K562 (cell line): ENCODE data around the gene TMC8. TPM values are rescaled to one million over a fixed set of nuclear protein-coding genes. Genes with fewer than 3 reads are reported as not detected.

Source experiments
- BMI1 ChIP-seq: fragments of 150-350 bp; IDR thresholded peaks from 2 replicates; pipeline ENCODE4 v1.6.1; 2014; ENCODE audit warnings: low read length
- CBFA2T2 ChIP-seq: fragments of 450-650 bp; conservative IDR thresholded peaks from 2 replicates; pipeline ENCODE4 v1.6.1; 2017; ENCODE audit warnings: mild to moderate bottlenecking
- FOSL1 ChIP-seq: fragments of 200-800 bp; sonication (Bioruptor generic); conservative IDR thresholded peaks from 2 replicates; pipeline ENCODE4 v1.6.1; 2016; ENCODE audit warnings: missing genetic modification characterization, missing compliant biosample characterization
- HDAC1 ChIP-seq, 2 experiments: fragments of 450-650 bp; IDR thresholded peaks; 2 replicates each; pipeline ENCODE4 v1.6.1; 2016 to 2017; ENCODE audit warnings: inconsistent platforms in 1 of 2, mild to moderate bottlenecking in 1 of 2, moderate library complexity in 1 of 2
- ILF3 ChIP-seq: fragments of 450-650 bp; IDR thresholded peaks from 2 replicates; pipeline ENCODE4 v1.6.1; 2018; ENCODE audit warnings: antibody characterized with exemption, mild to moderate bottlenecking, moderate library complexity, borderline replicate concordance
- KDM5B ChIP-seq: fragments of 200-600 bp; sonication (generic); IDR thresholded peaks from 2 replicates; pipeline ENCODE4 v1.6.1; 2012; ENCODE audit warnings: low read depth, mild to moderate bottlenecking, moderate library complexity, low read length, control low read depth, inconsistent platforms; ENCODE audit not compliant: insufficient replicate concordance
- KHSRP ChIP-seq: fragments of 450-650 bp; IDR thresholded peaks from 2 replicates; pipeline ENCODE4 v1.6.1; 2017
- MAZ ChIP-seq, 2 experiments: fragments of 450-650 bp in 1 of 2; sonication (generic) in 1 of 2; formaldehyde crosslinking; IDR thresholded peaks in 1 of 2; conservative IDR thresholded peaks in 1 of 2; 2 replicates each; pipeline versions ENCODE4 v1.4.0 to v1.5.0; 2020; ENCODE audit warnings: mild to moderate bottlenecking in 1 of 2, missing genetic modification reagents in 1 of 2
- MTA2 ChIP-seq: fragments of 450-650 bp; IDR thresholded peaks from 2 replicates; pipeline ENCODE4 v1.6.1; 2016; ENCODE audit warnings: low read depth
- NCOA4 ChIP-seq: fragments of 450-650 bp; IDR thresholded peaks from 2 replicates; pipeline ENCODE4 v1.6.1; 2018; ENCODE audit warnings: mild to moderate bottlenecking; ENCODE audit not compliant: partially characterized antibody
- NFYB ChIP-seq: IDR thresholded peaks from 2 replicates; pipeline ENCODE4 v1.6.1; 2011; ENCODE audit warnings: mild to moderate bottlenecking, moderate library complexity; ENCODE audit not compliant: insufficient read length; ENCODE audit errors: extremely low read depth
- RBM15 ChIP-seq: fragments of 200-400 bp; formaldehyde crosslinking; IDR thresholded peaks from 2 replicates; pipeline ENCODE4 v1.6.1; 2018; ENCODE audit warnings: mild to moderate bottlenecking, low read length, moderate library complexity; ENCODE audit not compliant: insufficient read depth
- SIRT6 ChIP-seq: IDR thresholded peaks from one replicate; pipeline ENCODE4 v1.6.1; 2012; ENCODE audit warnings: low read depth, mild to moderate bottlenecking, control low read depth, inconsistent platforms, low read length, moderate library complexity
- SMAD3 ChIP-seq: fragments of 450-650 bp; formaldehyde crosslinking; conservative IDR thresholded peaks from 2 replicates; pipeline ENCODE4 v1.4.0; 2020; ENCODE audit warnings: mild to moderate bottlenecking
- SRSF1 ChIP-seq: fragments of 200-400 bp; formaldehyde crosslinking; IDR thresholded peaks from 2 replicates; pipeline ENCODE4 v1.6.1; 2017; ENCODE audit warnings: mild to moderate bottlenecking, low read depth, low read length, moderate library complexity
- STAG1 ChIP-seq: sonication (generic); formaldehyde crosslinking; IDR thresholded peaks from 2 replicates; pipeline ENCODE4 v1.5.0; 2020; ENCODE audit warnings: missing genetic modification reagents, borderline replicate concordance
- ZNF583 ChIP-seq: fragments of 250-450 bp; sonication (Bioruptor Pico); IDR thresholded peaks from 2 replicates; pipeline ENCODE4 v1.4.0; 2020
- polyA plus RNA-seq, 8 experiments: library from polyadenylated mRNA; depleted of rRNA in 4 of 8; stranded (reverse) in 5 of 8; unstranded in 3 of 8; fragments of >200 nt; fragmentation: Nextera tagmentation in 2 of 8; fragmentation: Illumina TruSeq in 1 of 8; extraction: Ambion mirVana in 2 of 8; extraction: Trizol in 1 of 8; gene quantifications; 2 replicates each; pipeline versions ENCODE4 v1.2.1 to v1.2.3, GENCODE V29; 2011 to 2014; ENCODE audit warnings: inconsistent platforms in 1 of 8, missing spikeins in 1 of 8
- total RNA-seq, 7 experiments: library from RNA; depleted of rRNA in 6 of 7; stranded (reverse); fragments of >200 nt in 6 of 7; fragmentation: Illumina TruSeq in 2 of 7; extraction: Trizol in 2 of 7; gene quantifications; 2 replicates each; pipeline versions ENCODE4 v1.2.1 to v1.2.3, GENCODE V29; 2011 to 2021; ENCODE audit warnings: low replicate concordance in 1 of 7
- TF ChIP-seq, protein P1 (sequence below): fragments of 250-450 bp; sonication (Bioruptor Pico); IDR thresholded peaks from 2 replicates; pipeline ENCODE4 v1.8.0; 2021; ENCODE audit warnings: mild to moderate bottlenecking, moderate library complexity
- TF ChIP-seq, protein P2 (sequence below): fragments of 450-650 bp; conservative IDR thresholded peaks from 2 replicates; pipeline ENCODE4 v1.6.1; 2016; ENCODE audit warnings: missing genetic modification characterization, low read depth, mild to moderate bottlenecking, missing compliant biosample characterization, moderate library complexity
- TF ChIP-seq, protein P3 (sequence below): fragments of 450-650 bp; formaldehyde crosslinking; IDR thresholded peaks from 2 replicates; pipeline ENCODE4 v1.4.0; 2020; ENCODE audit warnings: mild to moderate bottlenecking, moderate library complexity
- TF ChIP-seq, protein P4 (sequence below): fragments of 450-650 bp; formaldehyde crosslinking; IDR thresholded peaks from 2 replicates; pipeline ENCODE4 v1.4.0; 2022; ENCODE audit warnings: mild to moderate bottlenecking, moderate library complexity
- TF ChIP-seq, protein P5 (sequence below): fragments of 450-650 bp; IDR thresholded peaks from 2 replicates; pipeline ENCODE4 v1.6.1; 2016; ENCODE audit warnings: mild to moderate bottlenecking

TMC8 gene
- total and polyA plus RNA-seq, 9 of the 15 experiments (the other 6 are each of a cell fraction or from before 2014, with no cell fraction given), result 0.13 to 10.9 (median 2.8) TPM

DNA sequence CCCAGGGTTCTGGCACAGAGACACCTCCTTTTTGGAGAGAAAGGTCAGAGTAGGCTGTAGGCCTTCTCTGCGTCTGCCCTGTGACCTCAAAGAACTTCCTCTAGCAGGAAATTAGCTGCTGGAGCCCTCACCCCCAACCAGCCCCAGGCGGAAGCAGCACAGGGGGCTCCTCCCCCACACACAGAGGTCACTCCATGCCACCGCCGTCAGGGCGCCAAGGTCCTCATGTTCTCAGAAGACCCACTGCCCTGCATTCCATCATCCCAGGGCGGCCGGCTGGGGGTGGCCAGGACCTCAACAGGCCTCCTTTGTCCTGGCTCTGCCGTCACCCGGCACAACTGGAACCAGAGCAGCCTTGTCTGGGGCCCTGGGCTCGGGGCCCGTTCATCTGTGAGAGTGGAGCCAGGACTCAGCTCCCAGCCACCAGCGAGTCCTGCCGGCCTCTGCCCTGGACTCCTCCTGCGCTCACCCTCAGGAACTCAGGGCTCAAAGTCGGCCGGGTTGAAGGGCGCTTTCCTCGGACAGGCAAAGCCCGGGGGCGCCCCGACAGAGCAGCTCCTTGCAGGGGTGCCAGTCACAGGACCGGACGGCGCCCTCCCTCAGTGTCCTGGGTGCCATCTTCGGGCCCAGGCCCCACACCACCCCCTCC, 3.2 kb upstream of the TMC8 start (continued):
- TF ChIP-seq, protein P1, sequence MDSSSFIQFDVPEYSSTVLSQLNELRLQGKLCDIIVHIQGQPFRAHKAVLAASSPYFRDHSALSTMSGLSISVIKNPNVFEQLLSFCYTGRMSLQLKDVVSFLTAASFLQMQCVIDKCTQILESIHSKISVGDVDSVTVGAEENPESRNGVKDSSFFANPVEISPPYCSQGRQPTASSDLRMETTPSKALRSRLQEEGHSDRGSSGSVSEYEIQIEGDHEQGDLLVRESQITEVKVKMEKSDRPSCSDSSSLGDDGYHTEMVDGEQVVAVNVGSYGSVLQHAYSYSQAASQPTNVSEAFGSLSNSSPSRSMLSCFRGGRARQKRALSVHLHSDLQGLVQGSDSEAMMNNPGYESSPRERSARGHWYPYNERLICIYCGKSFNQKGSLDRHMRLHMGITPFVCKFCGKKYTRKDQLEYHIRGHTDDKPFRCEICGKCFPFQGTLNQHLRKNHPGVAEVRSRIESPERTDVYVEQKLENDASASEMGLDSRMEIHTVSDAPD, result no peak
- TF ChIP-seq CBFA2T2, result no peak; the same call in 1 of the 2 replicates
- no peak for TF ChIP-seq NCOA4
- no peak for TF ChIP-seq NFYB
- TF ChIP-seq, protein P2, sequence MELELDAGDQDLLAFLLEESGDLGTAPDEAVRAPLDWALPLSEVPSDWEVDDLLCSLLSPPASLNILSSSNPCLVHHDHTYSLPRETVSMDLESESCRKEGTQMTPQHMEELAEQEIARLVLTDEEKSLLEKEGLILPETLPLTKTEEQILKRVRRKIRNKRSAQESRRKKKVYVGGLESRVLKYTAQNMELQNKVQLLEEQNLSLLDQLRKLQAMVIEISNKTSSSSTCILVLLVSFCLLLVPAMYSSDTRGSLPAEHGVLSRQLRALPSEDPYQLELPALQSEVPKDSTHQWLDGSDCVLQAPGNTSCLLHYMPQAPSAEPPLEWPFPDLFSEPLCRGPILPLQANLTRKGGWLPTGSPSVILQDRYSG (tag), result no peak
- TF ChIP-seq ILF3, result no peak
- TF ChIP-seq SMAD3 (CRISPR knock-in tag), result no peak
- TF ChIP-seq RBM15, result no peak
- TF ChIP-seq, protein P3, sequence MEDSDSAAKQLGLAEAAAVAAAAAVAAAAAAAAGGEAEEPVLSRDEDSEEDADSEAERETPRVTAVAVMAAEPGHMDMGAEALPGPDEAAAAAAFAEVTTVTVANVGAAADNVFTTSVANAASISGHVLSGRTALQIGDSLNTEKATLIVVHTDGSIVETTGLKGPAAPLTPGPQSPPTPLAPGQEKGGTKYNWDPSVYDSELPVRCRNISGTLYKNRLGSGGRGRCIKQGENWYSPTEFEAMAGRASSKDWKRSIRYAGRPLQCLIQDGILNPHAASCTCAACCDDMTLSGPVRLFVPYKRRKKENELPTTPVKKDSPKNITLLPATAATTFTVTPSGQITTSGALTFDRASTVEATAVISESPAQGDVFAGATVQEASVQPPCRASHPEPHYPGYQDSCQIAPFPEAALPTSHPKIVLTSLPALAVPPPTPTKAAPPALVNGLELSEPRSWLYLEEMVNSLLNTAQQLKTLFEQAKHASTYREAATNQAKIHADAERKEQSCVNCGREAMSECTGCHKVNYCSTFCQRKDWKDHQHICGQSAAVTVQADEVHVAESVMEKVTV, result no peak
- TF ChIP-seq FOSL1 (tag), result no peak; the same call in 1 of the 2 replicates
- TF ChIP-seq KDM5B, result no peak
- no peak for TF ChIP-seq KHSRP
- TF ChIP-seq SIRT6, result no peak
- no peak for TF ChIP-seq BMI1
- TF ChIP-seq HDAC1 (IDR thresholded peaks at IDR 0.05), result no peak
- TF ChIP-seq, protein P4, sequence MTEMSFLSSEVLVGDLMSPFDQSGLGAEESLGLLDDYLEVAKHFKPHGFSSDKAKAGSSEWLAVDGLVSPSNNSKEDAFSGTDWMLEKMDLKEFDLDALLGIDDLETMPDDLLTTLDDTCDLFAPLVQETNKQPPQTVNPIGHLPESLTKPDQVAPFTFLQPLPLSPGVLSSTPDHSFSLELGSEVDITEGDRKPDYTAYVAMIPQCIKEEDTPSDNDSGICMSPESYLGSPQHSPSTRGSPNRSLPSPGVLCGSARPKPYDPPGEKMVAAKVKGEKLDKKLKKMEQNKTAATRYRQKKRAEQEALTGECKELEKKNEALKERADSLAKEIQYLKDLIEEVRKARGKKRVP (CRISPR knock-in tag), result no peak
- TF ChIP-seq SRSF1, result no peak
- TF ChIP-seq, protein P5, sequence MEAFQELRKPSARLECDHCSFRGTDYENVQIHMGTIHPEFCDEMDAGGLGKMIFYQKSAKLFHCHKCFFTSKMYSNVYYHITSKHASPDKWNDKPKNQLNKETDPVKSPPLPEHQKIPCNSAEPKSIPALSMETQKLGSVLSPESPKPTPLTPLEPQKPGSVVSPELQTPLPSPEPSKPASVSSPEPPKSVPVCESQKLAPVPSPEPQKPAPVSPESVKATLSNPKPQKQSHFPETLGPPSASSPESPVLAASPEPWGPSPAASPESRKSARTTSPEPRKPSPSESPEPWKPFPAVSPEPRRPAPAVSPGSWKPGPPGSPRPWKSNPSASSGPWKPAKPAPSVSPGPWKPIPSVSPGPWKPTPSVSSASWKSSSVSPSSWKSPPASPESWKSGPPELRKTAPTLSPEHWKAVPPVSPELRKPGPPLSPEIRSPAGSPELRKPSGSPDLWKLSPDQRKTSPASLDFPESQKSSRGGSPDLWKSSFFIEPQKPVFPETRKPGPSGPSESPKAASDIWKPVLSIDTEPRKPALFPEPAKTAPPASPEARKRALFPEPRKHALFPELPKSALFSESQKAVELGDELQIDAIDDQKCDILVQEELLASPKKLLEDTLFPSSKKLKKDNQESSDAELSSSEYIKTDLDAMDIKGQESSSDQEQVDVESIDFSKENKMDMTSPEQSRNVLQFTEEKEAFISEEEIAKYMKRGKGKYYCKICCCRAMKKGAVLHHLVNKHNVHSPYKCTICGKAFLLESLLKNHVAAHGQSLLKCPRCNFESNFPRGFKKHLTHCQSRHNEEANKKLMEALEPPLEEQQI, result no peak
- TF ChIP-seq STAG1 (CRISPR knock-in tag), result no peak
- no peak for TF ChIP-seq MTA2
- no peak for TF ChIP-seq ZNF583
- TF ChIP-seq MAZ (CRISPR knock-in tag; conservative IDR thresholded peaks at IDR 0.05 in 1 of 2, IDR thresholded peaks at IDR 0.05 in 1 of 2), result peak; percentile 44 to 78; a peak in 2 of 4 replicates
